22Rv1 (cell line): ENCODE data around the gene DNAAF8.

ENCODE experiments used
- CTCF ChIP-seq: fragments of 450-650 bp; IDR thresholded peaks from 2 replicates; pipeline ENCODE4 v1.5.1; 2017; ENCODE audit warnings: mild to moderate bottlenecking
- ZFX ChIP-seq: fragments of 450-650 bp; IDR thresholded peaks from 2 replicates; pipeline ENCODE4 v1.6.1; 2017; ENCODE audit warnings: antibody characterized with exemption, borderline replicate concordance

GRCh38 chr16:4687946-4688673, 46.2 kb upstream of the DNAAF8 start:
- no peak for TF ChIP-seq CTCF
- TF ChIP-seq ZFX = no peak
